Activated CD4-positive, alpha-beta T cell treated with anti-CD3 and anti-CD28 coated beads, Interleukin-2, amount 10 ng/mL, durations not matched to agents 24 days and 14 days (primary cell): Measurements from ENCODE around the gene TMEM125. TPM values are rescaled to one million over a fixed set of nuclear protein-coding genes. Genes with fewer than 3 reads are reported as not detected.

ENCODE experiments used
- DNase-seq: peaks from one replicate; pipeline ENCODE4 v3.0.0; 2022
- H3K27ac Mint-ChIP-seq: one replicate; pipeline ENCODE4 v1.8.0; 2022; ENCODE audit warnings: mild to moderate bottlenecking, mixed read lengths
- H3K27me3 Mint-ChIP-seq: one replicate; pipeline ENCODE4 v1.8.0; 2022; ENCODE audit warnings: mixed read lengths
- H3K36me3 Mint-ChIP-seq: one replicate; pipeline ENCODE4 v1.8.0; 2022; ENCODE audit warnings: low read depth, mild to moderate bottlenecking, mixed read lengths
- H3K4me1 Mint-ChIP-seq: one replicate; pipeline ENCODE4 v1.8.0; 2021; ENCODE audit warnings: mixed read lengths
- H3K4me3 Mint-ChIP-seq: one replicate; pipeline ENCODE4 v1.8.0; 2022; ENCODE audit warnings: mild to moderate bottlenecking, moderate library complexity, mixed read lengths
- H3K9me3 Mint-ChIP-seq: one replicate; pipeline ENCODE4 v1.8.0; 2021; ENCODE audit warnings: mixed read lengths
- intact Hi-C: fragments of 100-400 bp; cut with micrococcal nuclease; formaldehyde crosslinking; loops from one replicate; pipeline ENCODE4 v1.15.1; 2023
- total RNA-seq: library from RNA; stranded (reverse); gene quantifications from 2 replicates; pipeline ENCODE4 v1.2.3, GENCODE V29; 2022

The TMEM125 gene
- total RNA-seq, 1 donor from 2014 or later: not detected

GRCh38 chr1:43286115-43286514, 16.3 kb downstream of the TMEM125 start:
- Mint-ChIP-seq H3K36me3 (no peaks in the 10 kb centered on the region), H3K27ac (no peak overlapping the region), H3K9me3 (no peaks in the 10 kb centered on the region), H3K4me3 (no peak overlapping the region), H3K27me3 (peaks cover 10% of the 10 kb centered on the region), H3K4me1 (no peaks in the 10 kb centered on the region)
- no peak for DNase-seq
- intact Hi-C loops: no loop called here

GRCh38 chr1:43286533-43286932, 16.8 kb downstream of the TMEM125 start:
- H3K4me3 Mint-ChIP-seq: no peak overlapping the region
- H3K4me1 Mint-ChIP-seq: no peaks in the 10 kb centered on the region
- peaks cover 10% of the 10 kb centered on the region for H3K27me3 Mint-ChIP-seq
- no peaks in the 10 kb centered on the region for H3K36me3 Mint-ChIP-seq
- intact Hi-C loops: no loop called here
- no peak for DNase-seq
- no peaks in the 10 kb centered on the region for H3K9me3 Mint-ChIP-seq
- H3K27ac Mint-ChIP-seq: no peak overlapping the region

- peaks cover under 1% of the 10 kb centered on the region for H3K4me1 Mint-ChIP-seq
- H3K36me3 Mint-ChIP-seq: no peaks in the 10 kb centered on the region
- DNase-seq: no peak
- H3K4me3 Mint-ChIP-seq: no peak overlapping the region
- H3K27me3 Mint-ChIP-seq: peaks cover 10% of the 10 kb centered on the region
- intact Hi-C loops: no loop called here
- no peaks in the 10 kb centered on the region for H3K9me3 Mint-ChIP-seq
- H3K27ac Mint-ChIP-seq: no peak overlapping the region
Observed at GRCh38 chr1:43288058-43288784, 18.4 kb downstream of the TMEM125 start.

GRCh38 chr1:43288785-43289706, 19.3 kb downstream of the TMEM125 start:
- no peaks in the 10 kb centered on the region for H3K36me3 Mint-ChIP-seq
- H3K4me3 Mint-ChIP-seq: no peak overlapping the region
- no peak for DNase-seq
- peaks cover 10% of the 10 kb centered on the region for H3K27me3 Mint-ChIP-seq
- H3K4me1 Mint-ChIP-seq: peaks cover 3% of the 10 kb centered on the region
- no peak overlapping the region for H3K27ac Mint-ChIP-seq
- H3K9me3 Mint-ChIP-seq: no peaks in the 10 kb centered on the region
- intact Hi-C loops: no loop called here

- Mint-ChIP-seq H3K27ac (no peak overlapping the region), H3K4me1 (peaks cover 25% of the 10 kb centered on the region), H3K36me3 (no peaks in the 10 kb centered on the region), H3K9me3 (no peaks in the 10 kb centered on the region), H3K27me3 (peaks cover 9% of the 10 kb centered on the region), H3K4me3 (no peak overlapping the region)
- intact Hi-C loops: no loop called here
- DNase-seq: no peak
Observed at GRCh38 chr1:43292216-43292615, 22.4 kb downstream of the TMEM125 start.

- Mint-ChIP-seq H3K4me3 (no peak overlapping the region), H3K4me1 (peaks cover 25% of the 10 kb centered on the region), H3K36me3 (no peaks in the 10 kb centered on the region), H3K27ac (no peak overlapping the region), H3K27me3 (peaks cover 6% of the 10 kb centered on the region), H3K9me3 (no peaks in the 10 kb centered on the region)
- intact Hi-C loops: no loop called here
- no peak for DNase-seq
Observed at GRCh38 chr1:43292679-43293078, 22.9 kb downstream of the TMEM125 start.

GRCh38 chr1:43293176-43293575, 23.4 kb downstream of the TMEM125 start:
- DNase-seq: no peak
- H3K36me3 Mint-ChIP-seq: no peaks in the 10 kb centered on the region
- H3K4me3 Mint-ChIP-seq: no peak overlapping the region
- H3K4me1 Mint-ChIP-seq: peaks cover 25% of the 10 kb centered on the region
- no peaks in the 10 kb centered on the region for H3K9me3 Mint-ChIP-seq
- intact Hi-C loops: no loop called here
- H3K27ac Mint-ChIP-seq: peak overlapping the region; percentile 59
- H3K27me3 Mint-ChIP-seq: peaks cover 3% of the 10 kb centered on the region

- no peaks in the 10 kb centered on the region for H3K9me3 Mint-ChIP-seq
- no peak overlapping the region for H3K4me3 Mint-ChIP-seq
- intact Hi-C loops: no loop called here
- DNase-seq: no peak
- H3K27me3 Mint-ChIP-seq: no peaks in the 10 kb centered on the region
- peak overlapping the region; percentile 82 for H3K27ac Mint-ChIP-seq
- peaks cover 25% of the 10 kb centered on the region for H3K4me1 Mint-ChIP-seq
- no peaks in the 10 kb centered on the region for H3K36me3 Mint-ChIP-seq
Observed at GRCh38 chr1:43293896-43294760, 24.3 kb downstream of the TMEM125 start.

GRCh38 chr1:43294761-43295160, 25.0 kb downstream of the TMEM125 start:
- no peak for DNase-seq
- peak overlapping the region; percentile 82 for H3K27ac Mint-ChIP-seq
- no peaks in the 10 kb centered on the region for H3K9me3 Mint-ChIP-seq
- peak overlapping the region; percentile 8 for H3K4me3 Mint-ChIP-seq
- intact Hi-C loops: loop anchor here (1.0 to 5.0 kb wide), 2 partner anchors 38 to 64 kb away; partner anchors contain the start of gene CDC20
- H3K36me3 Mint-ChIP-seq: no peaks in the 10 kb centered on the region
- peaks cover 25% of the 10 kb centered on the region for H3K4me1 Mint-ChIP-seq
- no peaks in the 10 kb centered on the region for H3K27me3 Mint-ChIP-seq

- Mint-ChIP-seq H3K27ac (peak overlapping the region; percentile 74), H3K36me3 (no peaks in the 10 kb centered on the region), H3K27me3 (no peaks in the 10 kb centered on the region), H3K4me3 (peak overlapping the region; percentile 10), H3K4me1 (peaks cover 26% of the 10 kb centered on the region), H3K9me3 (no peaks in the 10 kb centered on the region)
- DNase-seq: no peak
- intact Hi-C loops: loop anchor here (5.0 kb wide), 1 partner anchor 36 kb away; no protein-coding TSS in a partner anchor
Observed at GRCh38 chr1:43296207-43296606, 26.4 kb downstream of the TMEM125 start.

GRCh38 chr1:43298055-43298454, 28.3 kb downstream of the TMEM125 start:
- no peak for DNase-seq
- intact Hi-C loops: loop anchor here (5.0 kb wide), 1 partner anchor 34 kb away; no protein-coding TSS in a partner anchor
- Mint-ChIP-seq H3K27ac (no peak overlapping the region), H3K4me1 (peaks cover 26% of the 10 kb centered on the region), H3K36me3 (no peaks in the 10 kb centered on the region), H3K4me3 (no peak overlapping the region), H3K27me3 (no peaks in the 10 kb centered on the region), H3K9me3 (no peaks in the 10 kb centered on the region)

- no peak for DNase-seq
- Mint-ChIP-seq H3K4me1 (peaks cover 24% of the 10 kb centered on the region), H3K27me3 (no peaks in the 10 kb centered on the region), H3K27ac (no peak overlapping the region), H3K4me3 (no peak overlapping the region), H3K36me3 (no peaks in the 10 kb centered on the region), H3K9me3 (no peaks in the 10 kb centered on the region)
- intact Hi-C loops: loop anchor here (5.0 kb wide), 1 partner anchor 33 kb away; no protein-coding TSS in a partner anchor
Observed at GRCh38 chr1:43299101-43299500, 29.3 kb downstream of the TMEM125 start.

- no peak for DNase-seq
- H3K4me1 Mint-ChIP-seq: peaks cover 15% of the 10 kb centered on the region
Observed at GRCh38 chr1:43300378-43301094, 30.8 kb downstream of the TMEM125 start, which contains the start of gene TIE1. TIE1 (plus strand) TSS chr1:43300982; CDS start chr1:43301072, 90 bp downstream.

More at GRCh38 chr1:43300378-43301094, 30.8 kb downstream of the TMEM125 start, which contains the start of gene TIE1:
- Mint-ChIP-seq H3K27me3 (no peaks in the 10 kb centered on the region), H3K27ac (no peak within 1 kb of the TSS), H3K4me3 (no peak within 1 kb of the TSS), H3K36me3 (no peaks in the 10 kb centered on the region), H3K9me3 (no peaks in the 10 kb centered on the region)
- intact Hi-C loops: no loop called here
